Fibroblast of skin of abdomen (primary cell): ENCODE results near the gene C3.
A peak's percentile ranks its signal among the peaks of the same experiment; 100 is the strongest.

Source experiments
- DNase-seq: peaks from one replicate; pipeline ENCODE4 v3.0.0-alpha.2; 2013

C3 gene

DNA sequence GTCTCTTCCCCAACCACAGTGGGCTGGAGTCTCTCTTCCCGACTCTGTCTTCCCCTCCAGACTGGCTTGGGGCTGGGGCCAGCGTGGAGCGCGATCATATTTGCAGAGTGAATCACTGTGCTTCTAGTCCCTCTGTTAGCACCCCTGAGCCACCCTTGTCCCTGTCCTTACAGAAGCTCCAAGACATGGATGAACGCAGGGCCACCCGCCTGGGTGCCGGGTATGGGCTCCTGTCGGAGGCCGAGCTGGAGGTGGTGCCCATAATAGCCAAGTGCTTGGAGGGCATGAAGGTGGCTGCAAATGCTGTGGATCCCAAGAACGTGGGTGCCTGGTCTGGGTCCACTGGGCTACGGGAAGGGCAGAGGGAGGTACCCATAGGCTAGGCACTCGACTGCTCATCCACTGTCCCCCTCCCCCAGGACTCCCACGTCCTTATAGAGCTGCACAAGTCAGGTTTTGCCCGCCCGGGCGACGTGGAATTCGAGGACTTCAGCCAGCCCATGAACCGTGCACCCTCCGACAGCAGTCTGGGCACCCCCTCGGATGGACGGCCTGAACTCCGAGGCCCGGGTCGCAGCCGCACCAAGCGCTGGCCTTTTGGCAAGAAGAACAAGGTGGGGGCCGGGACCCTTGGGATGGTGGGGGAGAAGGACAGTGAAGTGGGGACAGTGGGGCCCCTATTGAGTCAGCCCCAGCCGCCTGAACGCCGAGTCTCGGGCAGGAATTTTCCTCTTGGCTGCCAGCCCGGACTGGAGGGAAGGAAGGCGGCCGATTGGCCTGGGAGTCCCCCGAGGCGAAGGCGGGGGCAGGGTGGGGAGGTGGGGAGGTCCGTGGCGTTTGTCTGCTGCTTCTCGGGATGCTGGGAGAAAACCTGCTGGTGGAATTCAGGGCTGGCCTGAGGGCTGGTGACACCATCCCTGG is 24.2 kb upstream of the C3 start:
- DNase-seq, result peak; percentile 79

DNA sequence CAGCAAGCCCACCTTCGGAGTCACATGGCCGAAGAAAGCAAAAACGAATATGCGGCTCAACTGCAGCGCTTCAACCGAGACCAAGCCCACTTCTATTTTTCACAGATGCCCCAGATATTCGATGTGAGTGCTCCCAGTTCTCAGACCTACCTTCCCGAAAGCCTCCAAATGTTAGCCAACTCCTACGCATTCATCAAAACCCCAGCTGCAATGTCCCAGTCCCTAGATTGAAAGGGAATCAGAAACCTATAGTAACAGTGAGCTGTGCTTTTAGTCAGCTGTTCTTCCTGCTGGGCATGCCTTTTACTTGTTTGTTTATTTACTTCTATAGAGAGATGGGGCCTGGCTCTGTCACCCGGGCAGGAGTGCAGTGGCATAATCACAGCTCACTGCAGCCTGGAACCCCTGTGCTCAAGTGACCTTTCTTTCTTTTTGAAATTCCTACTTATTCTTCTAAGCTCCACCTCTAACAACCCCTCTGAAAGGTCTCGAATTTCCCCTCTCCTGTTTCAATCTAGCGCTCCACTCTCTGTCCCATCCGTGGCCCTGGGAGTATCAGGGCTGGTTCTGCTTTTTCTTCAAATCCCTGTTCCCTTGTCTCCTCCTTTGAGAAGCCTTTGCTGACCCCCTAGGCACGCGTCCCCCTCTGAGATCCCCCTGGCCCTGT is 23.4 kb upstream of the C3 start:
- DNase-seq, result no peak

DNA sequence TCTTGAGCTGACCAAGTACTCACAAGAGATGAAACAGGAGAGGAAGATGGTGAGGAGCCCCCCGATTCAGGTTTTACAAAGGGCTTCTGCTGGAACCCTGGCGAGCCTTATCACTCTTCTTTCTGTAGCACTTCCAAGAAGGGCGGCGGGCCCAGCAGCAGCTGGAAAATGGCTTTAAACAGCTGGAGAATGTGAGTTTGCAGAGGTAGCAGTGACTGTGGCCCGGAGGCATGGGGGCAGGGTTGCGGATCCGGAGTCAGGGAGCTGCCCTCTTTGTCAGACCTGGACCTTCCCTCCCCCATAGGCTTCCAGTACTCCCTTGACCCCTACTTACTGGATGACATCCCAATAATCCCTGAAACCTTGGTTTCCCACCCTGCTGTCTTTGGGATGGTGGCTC is 22.6 kb upstream of the C3 start:
- no peak for DNase-seq

DNA sequence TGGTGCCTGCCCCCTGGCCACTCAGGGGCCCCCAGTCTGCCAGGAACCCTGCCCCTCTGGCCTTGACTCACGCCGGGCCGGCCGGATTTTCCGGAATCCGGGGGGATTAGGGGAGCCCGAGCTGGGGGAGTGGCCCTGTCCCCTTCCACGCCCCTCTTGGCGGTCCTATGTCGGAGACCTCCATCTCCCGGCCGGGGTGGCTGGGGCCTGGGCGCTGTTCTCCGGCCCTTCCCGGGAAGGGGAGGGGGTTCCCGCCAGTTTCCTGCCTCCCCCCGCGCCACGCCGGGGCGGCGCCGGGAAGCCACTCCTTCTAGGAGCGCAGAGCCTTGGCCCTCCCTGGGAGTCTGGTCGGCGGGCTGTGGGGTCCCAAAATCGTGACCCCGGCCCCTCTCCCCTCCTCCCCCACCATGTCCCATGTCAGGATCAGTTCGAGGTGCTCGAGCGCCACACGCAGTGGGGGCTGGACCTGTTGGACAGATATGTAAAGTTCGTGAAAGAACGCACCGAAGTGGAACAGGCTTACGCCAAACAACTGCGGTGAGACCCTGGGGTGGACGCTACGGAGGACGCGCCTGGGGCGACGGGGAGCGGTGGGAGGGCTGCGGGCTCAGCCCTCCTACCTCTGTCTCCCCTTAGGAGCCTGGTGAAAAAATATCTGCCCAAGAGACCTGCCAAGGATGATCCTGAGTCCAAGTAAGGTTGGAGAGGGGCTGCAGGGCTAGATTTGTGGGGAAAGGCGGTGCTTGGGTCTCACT is 20.3 kb upstream of the C3 start:
- DNase-seq, result peak; percentile 39

DNA sequence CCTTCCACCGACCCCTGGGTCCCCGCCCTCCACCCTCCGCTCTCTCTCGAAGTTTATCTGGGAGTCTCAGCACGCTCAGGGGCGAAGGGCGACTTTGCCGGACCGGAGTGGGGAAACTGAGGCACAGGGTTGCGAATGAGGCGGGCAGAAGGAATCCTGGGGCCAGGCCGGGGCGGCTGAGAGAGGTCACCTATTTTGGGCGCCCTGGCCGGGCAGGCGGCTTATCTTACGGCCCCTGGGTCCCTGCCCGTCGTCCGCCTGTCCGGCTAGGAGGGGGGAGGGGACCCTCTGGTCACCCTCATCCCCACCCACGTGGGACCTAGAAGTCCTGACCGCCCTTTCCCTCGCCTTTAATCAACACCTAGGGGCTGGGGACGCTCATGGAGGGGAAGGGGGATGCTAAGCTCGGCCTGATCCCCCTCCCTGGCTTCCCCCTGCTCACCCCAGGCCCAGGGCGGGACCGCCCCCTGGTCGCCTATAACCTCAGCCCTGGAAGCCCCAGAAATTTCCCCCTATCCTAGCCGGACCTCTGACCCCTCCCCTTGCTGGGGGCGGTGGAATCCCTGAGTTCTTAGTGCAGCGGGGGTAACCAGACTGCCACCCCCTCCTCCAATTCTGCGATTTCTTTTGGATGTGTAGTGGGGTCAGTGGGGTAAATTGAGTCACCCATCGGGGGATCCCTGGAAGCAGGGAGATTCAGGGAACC is 19.6 kb upstream of the C3 start:
- no peak for DNase-seq

DNA sequence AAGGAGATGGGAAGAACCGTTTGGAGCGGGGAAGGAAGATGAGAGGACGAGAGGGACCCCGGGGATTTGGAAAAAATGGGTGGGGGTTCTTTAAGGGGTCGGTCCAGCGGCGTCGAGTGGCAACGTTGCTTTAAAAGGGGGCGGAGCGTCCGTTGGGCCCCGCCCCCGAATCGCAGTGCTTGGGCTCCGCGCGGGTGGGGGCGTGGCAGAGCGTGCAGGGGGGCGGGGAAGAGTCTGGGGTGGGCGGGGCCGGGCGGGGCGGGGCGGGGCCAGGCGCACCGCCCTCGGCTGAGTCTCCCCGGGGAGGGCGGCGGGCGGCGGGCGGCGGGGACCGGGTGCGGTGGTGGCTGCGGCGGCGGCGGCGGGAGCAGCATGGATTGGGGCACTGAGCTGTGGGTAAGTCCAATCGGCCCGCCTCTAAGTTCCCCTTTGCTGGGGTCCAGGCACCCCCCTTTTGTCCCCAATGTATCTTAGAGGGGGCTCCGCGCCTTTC is 19.0 kb upstream of the C3 start, which contains the start of gene TRIP10:
Gene TRIP10 (plus strand): TSS at position 291 of the 493 bp plus-strand sequence. CDS start 82 bp downstream, at position 373.
- DNase-seq, result peak; percentile 84

DNA sequence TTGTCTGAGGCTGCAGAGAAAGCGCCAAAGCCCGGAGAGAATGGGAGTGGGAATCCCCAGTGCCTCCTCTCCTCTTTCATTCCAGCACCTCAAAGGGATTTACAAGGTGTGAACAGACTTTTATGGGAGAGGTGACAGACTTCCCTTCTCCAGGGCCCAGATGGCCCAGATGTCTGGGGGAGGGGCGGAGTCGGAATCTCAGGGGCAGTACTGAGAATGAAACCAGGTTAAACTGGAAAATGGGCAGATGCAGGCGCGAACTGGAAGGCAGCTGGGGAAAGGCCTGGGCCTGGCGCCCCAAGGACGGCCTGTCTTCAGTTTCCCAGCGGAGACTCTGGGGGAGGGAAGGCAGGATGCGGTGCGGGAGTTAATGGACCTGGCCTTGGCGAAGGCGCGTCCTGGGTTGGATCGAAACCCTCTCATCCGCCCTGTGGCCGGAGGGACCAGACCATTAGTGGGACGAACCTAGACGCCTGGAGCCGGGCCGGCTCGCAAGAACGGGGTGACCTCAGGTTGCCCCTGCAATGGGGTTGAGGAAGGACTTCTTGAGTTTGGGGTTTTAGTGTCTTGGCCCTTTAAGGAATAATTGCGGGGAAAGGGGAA is 18.4 kb upstream of the C3 start:
- no peak for DNase-seq

DNA sequence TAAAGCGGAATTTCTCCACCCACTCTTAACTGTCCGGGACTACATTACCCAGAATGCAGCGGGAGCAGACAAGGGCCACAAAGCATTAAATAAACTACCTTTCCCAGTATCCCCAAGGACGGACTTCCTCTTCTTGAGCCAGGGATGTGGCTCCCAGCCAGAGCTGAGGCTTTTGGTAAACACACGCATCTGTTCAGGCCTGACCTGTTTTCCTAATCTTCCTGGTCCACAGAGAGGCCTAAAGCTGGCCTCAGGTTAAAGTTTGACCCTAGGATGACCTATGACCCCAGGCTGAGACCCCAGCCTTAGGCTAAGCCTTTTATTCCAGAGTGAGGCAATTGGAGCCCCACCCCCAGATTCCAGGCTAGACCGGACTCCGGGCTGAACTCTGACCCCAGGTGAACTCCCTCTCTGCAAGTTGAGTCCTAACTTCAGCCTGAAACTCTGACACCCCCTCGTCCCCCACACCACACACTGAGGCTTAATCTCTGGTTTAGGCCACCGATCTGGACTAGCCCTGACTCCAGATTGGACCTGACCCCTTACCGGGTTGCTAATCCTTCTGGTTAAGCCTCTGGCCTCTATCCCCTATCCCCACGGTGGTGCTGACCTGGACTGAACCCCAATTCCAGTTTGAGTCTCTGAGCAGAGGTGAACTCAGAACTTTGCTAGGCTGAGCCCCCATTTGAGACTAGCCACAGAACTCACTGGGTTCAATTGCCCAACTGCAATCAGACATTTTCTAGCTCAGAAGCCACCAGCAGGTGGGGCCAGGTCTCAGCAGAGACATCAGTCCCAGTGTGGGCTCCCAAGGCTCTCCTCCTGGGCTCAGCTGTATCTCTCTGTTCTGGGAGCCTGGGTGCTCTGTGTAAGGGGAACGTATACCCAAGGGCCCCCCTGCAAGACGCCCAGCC is 17.7 kb upstream of the C3 start:
- peak; percentile 100 for DNase-seq

DNA sequence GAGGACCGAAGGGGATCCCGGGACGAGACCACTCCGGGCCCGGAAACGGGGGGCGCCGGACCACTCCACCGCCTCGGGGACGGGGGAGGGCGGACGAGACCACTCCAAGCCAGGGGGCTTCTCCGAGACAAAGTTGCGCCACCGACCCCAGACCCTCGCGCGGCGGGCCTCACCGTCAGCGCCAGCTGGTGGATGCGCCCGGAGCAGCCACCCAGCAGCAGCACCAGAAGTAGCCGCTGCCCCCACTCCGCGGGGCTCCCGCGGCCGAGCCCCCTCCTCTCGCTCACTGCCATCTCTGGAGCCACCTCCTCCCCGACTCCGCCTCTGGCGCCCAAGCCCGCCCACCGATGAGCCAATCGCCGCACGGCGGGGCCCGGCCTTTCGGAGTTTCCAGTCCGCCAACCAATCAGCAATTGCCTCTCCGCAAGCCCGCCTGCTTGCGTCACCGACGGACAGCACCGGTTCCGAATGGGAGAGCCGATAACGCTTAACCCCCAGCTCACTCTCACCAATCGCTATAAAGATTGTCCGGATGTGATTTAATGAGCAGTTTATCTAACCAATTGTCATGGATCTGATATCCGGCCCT is 16.9 kb upstream of the C3 start, which contains the start of gene GPR108:
Gene GPR108 (minus strand): TSS at position 297 of the 589 bp plus-strand sequence. CDS start 4 bp downstream, at position 293.
- peak; percentile 85 for DNase-seq

DNA sequence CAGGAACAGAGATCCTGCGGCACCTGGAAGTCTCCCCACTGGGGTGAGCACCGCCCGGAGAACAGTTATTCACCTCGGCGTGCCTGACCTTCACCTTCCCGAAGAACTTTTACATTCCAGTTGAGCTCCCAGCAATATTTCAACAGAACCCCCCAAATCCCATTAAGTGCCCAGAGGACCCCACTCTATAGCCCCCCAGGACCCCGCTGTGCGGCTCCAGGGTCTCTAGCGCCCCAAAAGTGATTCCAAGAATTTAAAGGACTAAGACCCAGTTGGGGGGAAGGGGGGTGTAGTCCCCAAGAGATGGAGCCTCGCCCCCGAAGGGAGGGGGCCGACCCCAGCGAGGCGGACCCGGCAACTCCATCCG is 16.4 kb upstream of the C3 start:
- DNase-seq, result no peak

DNA sequence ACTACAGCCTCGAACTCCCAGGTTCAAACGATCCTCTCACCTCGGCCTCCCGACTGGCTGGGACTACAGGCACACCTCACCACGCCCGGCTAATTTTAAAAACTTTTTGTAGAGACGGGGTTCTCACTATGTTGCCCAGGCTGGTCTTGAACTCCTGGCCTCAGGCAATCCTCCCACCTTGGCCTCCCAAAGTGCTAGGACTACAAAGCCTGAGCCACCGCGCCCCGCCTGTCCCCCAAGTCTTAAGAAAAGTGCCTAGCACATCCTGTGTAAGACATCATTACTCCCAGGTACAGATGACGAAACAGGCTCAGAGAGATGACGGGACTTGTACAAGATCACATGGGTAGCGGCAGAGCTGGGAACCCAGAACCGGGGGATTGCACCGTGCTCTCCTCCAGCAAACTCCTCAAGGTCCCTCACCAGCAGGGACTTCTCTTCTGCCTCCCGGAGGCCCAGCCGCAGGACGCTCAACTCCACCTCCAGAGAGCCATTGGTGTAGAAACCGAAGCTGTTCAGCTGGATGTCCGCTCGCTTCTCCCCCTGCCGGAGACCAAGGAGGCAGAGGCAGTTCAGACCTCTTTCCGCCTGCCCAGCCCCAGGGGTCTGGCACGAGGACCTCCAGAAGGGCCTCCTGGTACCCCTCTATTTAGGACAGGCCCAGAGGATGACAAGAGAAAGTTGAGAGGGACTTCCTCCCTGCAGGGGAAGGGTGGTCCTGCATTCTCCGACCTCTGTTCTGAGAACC is 15.9 kb upstream of the C3 start:
- peak; percentile 87 for DNase-seq

DNA sequence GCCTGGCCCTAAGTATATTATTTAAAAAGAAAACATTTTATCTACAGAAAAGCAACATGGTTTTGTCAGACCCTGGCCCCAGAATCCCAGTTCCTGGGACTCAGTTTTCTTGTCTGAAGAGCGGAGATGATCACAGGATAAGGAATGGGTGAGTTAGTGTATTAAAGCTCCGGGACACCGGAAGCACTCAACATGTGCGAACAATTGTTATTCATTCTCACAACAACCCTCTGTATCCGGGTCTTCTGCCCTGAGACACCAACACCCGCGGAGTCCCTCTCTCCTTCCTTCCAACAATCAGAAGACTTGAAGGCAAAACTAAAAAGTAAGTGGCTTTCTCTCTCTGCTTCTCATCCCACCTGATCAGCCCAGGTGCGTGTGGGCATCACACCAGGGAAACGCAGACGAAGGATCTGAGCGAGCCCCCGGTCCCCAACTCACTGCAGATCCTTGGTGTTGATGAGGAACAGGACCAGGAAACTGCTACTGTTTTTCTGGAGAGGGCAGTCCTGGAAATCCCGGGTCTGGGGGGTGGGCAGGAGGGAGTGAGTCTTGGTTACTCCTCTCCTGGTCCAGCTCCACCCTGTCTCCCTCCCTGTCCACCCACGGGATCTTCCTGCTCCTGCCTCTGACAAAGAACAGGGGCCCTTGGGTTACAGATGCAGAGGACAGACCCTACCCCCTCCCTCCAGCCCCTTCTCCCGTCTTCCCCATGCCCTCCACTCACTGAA is 14.9 kb upstream of the C3 start:
- DNase-seq, result no peak

DNA sequence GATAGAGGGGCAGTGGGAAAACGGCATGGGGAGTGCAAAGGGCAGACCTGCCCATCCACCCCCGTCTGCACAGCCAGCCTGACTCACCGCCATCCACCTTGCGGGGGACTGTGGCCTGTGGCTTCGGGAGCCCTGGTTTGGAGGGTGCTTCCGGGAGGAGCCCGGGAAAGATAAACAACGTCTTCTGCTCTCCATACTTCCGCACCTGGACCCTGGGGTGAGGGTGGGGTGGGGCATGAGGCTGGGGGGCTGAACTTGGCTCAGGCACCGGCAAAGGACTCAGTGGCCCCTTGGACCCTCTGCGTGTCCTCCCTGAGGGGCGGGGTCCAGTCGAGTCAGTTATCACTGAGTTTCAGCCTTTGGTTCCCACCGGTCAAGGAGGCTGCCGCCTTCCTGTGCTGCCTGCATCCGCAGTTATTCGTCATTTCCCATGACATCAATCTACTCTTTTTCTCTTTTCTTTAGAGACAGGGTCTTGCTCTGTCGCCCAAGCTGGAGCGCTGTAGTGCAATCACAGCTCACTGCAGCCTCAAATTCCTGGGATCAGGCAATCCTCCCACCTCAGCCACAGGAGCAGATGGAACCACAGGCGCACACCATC is 13.7 kb upstream of the C3 start:
- DNase-seq, result no peak

DNA sequence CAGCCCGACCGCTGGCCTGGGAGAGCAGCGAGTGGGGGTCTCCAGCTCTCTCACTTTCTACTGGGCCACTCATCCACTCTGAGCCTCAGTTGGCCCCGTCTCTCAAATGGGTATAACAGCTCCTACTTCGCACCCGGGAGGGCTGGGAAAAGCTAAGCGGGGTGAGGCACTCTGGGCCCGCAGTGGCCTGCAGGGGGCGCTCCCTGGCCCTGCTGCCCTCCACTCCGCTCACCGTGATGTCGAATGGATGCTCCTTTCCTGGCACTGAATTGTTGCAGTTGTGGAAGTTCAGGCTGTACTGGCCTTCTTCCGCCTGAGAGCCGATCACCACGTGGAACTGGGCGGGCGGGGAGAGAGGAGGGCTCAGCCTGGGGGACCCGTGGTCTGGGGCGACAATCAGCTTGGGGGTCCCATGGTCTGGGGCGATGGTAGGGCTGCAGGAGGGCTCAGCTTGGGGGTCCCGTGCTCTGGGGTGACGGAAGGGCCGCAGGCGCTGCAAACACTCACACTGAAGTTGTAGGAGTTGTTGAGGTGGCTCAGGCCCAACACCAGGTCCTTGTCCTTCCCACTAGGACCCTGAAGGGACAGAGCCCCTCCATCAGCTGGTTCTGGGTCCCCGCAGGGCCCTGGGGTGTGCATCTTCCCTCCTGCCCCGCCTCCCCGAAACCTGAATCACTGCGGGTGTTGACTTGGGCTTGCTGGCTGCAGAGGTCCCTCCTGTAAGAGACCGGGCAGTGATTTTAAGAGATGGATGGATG is 13.1 kb upstream of the C3 start:
- DNase-seq, result no peak

DNA sequence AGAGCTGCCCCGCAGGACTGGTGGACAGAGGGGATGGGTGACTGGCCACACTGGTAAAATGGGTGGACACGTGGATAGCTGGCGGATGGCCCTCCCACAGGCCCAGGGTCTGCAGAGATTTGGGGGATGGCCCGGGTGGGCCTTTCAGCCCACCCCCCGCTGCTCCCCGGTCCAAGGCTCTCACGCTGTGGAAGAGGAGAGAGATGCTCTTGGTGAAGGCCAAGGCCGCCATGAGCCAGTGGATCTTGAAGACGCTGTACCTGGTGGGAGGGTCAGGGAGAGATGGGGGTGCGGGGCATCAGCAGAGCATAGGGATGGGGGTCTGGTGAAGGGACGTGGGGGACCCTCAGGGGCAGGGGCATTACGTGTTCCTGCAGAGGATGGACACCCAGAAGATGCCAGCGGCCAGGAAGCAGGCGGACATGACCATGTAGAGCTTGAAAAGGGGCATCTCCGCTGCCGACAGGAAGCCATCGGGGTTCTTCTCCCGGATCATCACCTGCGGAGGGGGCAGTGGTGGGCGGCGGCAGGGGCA is 12.4 kb upstream of the C3 start:
- DNase-seq, result no peak

DNA sequence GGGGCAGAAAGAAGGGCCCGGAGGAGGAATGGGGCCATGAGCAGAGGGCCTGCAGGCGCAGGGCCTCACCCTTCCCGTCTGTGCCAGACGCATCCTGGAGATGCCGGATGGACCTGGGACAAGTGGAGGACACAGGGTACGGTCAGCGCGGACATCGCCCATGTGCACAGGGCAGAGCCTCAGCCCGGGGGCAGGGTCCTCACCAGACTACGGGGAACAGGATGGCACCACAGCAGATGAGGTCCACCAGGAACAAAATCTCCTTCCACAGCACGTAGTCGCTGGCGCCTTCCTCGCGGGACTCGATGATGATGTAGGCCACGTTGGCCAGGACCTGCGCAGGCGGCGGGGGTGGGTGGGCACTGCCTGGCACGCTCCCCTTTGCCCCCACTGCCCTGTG is 11.4 kb upstream of the C3 start:
- DNase-seq, result no peak

DNA sequence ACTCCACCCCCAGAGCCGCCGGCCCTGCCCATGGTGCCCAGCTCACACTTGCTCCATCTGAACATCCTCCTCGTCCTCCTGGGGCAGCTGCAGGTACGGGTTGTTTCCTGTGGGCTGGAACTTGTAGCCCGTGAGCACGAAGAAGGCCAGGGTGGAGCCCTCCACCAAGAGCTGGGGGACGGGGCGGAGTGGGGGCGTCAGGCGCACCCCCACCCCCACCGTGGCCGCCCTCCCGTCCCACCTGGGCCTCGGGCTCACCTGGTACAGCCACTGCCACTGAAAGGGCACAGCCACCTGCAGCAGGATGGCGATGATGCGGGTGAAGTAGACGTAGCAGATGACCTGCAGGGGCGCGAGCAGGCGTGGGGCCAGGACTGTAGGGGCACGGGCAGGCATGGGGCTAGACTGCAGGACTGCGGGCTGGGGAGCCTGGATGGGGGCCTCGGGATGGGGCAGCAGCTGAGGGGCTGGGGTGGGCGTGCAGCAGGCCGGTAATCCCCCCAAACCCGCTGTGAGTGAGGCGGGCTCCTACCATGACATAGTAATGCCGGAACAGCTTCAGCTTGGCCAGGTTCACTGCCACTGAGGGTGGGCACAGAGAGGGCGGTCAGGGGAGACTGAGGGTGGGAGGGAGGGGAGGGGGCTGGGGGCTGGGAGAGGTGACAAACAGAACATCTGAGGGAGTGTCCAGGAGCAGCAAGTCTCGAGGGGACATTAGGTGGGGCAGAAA is 10.7 kb upstream of the C3 start:
- DNase-seq, result no peak
